MM.1S (cell line): ENCODE measurements around the gene NUP62.

ENCODE experiments used
- CTCF ChIP-seq: fragments of 300-600 bp; sonication (generic); IDR thresholded peaks from 2 replicates; pipeline ENCODE4 v1.5.1; 2016; ENCODE audit warnings: antibody characterized with exemption, low read length, mixed read lengths
- EZH2 ChIP-seq: fragments of 300-600 bp; sonication (generic); optimal IDR thresholded peaks from 2 replicates; pipeline ENCODE3; 2017; ENCODE audit warnings: low read depth, mild to moderate bottlenecking, antibody characterized with exemption, low read length, mixed read lengths

GRCh38 chr19:49929121-49929610, at the start of gene NUP62, which contains the start of gene ATF5:
- no peak for TF ChIP-seq EZH2
- TF ChIP-seq CTCF: no peak
